Chondrocyte (in vitro differentiated cells): ENCODE results near the gene TMSB15C. TPM values are rescaled to one million over a fixed set of nuclear protein-coding genes. Genes with fewer than 3 reads are reported as not detected.

Source experiments
- DNase-seq: peaks from one replicate; pipeline ENCODE4 v3.0.0; 2021; ENCODE audit warnings: mixed read lengths, low spot score
- H3K27ac Mint-ChIP-seq: one replicate; pipeline ENCODE4 v1.8.0; 2021; ENCODE audit warnings: mild to moderate bottlenecking, moderate library complexity, mixed read lengths; ENCODE audit not compliant: unreplicated experiment
- H3K27me3 Mint-ChIP-seq: 2 replicates; pipeline ENCODE4 v1.8.0; 2021; ENCODE audit warnings: low read depth, mixed read lengths
- H3K36me3 Mint-ChIP-seq: 2 replicates; pipeline ENCODE4 v1.8.0; 2021; ENCODE audit warnings: low read depth, mixed read lengths
- H3K4me1 Mint-ChIP-seq: 2 replicates; pipeline ENCODE4 v1.8.0; 2021; ENCODE audit warnings: low read depth, mild to moderate bottlenecking, mixed read lengths
- H3K4me3 Mint-ChIP-seq: one replicate; pipeline ENCODE4 v1.8.0; 2021; ENCODE audit warnings: mild to moderate bottlenecking, moderate library complexity, mixed read lengths; ENCODE audit not compliant: unreplicated experiment
- H3K9me3 Mint-ChIP-seq: 2 replicates; pipeline ENCODE4 v1.8.0; 2021; ENCODE audit warnings: low read depth, mixed read lengths
- CTCF ChIP-seq: fragments of 200-600 bp; sonication (generic); IDR thresholded peaks from 2 replicates; pipeline ENCODE4 v1.5.0; 2021; ENCODE audit warnings: antibody characterized with exemption, mild to moderate bottlenecking, moderate library complexity
- total RNA-seq: library from RNA; stranded (reverse); gene quantifications from 3 replicates; pipeline ENCODE4 v1.2.1, GENCODE V29; 2021

The TMSB15C gene
- total RNA-seq, 1 donor from 2014 or later = 4.3 TPM

- H3K27ac Mint-ChIP-seq = no peak within 1 kb of the TSS
- no peaks in the 10 kb centered on the region for H3K36me3 Mint-ChIP-seq
- H3K27me3 Mint-ChIP-seq = peaks cover 6% of the 10 kb centered on the region
- peak; percentile 83 for DNase-seq
- H3K4me1 Mint-ChIP-seq = no peaks in the 10 kb centered on the region
- H3K4me3 Mint-ChIP-seq = no peak within 1 kb of the TSS
- TF ChIP-seq CTCF = no peak
- peaks cover 20% of the 10 kb centered on the region for H3K9me3 Mint-ChIP-seq
These were observed 36.1 kb downstream of the TMSB15C start, which contains the start of gene H2BW2 for GRCh38 chrX:104039689-104040505. Gene H2BW2 (plus strand): TSS chrX:104039956. CDS start chrX:104039995, 39 bp downstream.

Other genes with a start within 250 kb of the TMSB15C start
- gene RAB9B, start 244.0 kb downstream of the TMSB15C start, total RNA-seq = 2.6 to 4.1 TPM (median 2.7 TPM) in 3 replicates
- 6.8 to 12.5 TPM (median 9.7 TPM) in 3 replicates for gene TMSB15B, start 113.6 kb downstream of the TMSB15C start, total RNA-seq
- not detected in 3 replicates for gene H2BW1, start 62.5 kb downstream of the TMSB15C start, total RNA-seq
- gene H2BW2, start 36.3 kb downstream of the TMSB15C start, total RNA-seq = 0.59 TPM in 1 of 3 replicates, not detected in the others
- 1.9 to 6.8 TPM (median 5.0 TPM) in 3 replicates for gene ZCCHC18, start 36.3 kb upstream of the TMSB15C start, total RNA-seq
- 3.4 to 4.9 TPM (median 4.4 TPM) in 3 replicates for gene SLC25A53, start 80.8 kb upstream of the TMSB15C start, total RNA-seq
- gene FAM199X, start 90.2 kb upstream of the TMSB15C start, total RNA-seq = 14.6 to 15.5 TPM (median 15.2 TPM) in 3 replicates
- gene ESX1, start 178.7 kb upstream of the TMSB15C start, total RNA-seq = not detected in 3 replicates